Heart left ventricle (tissue), 16 donors: ENCODE results near the gene TCF4. TPM values are rescaled to one million over a fixed set of nuclear protein-coding genes. Genes with fewer than 3 reads are reported as not detected.

ENCODE experiments used
- ATAC-seq, 4 donors: fragments of 200-7000 bp; cut with Tn5 transposase; one replicate each; pipeline ENCODE4 v1.9.1; 2020 to 2022; ENCODE audit warnings: moderate library complexity in 4 of 4, mild to moderate bottlenecking in 3 of 4, moderate number of reproducible peaks in 1 of 4
- DNase-seq, 5 donors: peaks; one replicate each; pipeline ENCODE4 v3.0.0-alpha.2; 2020
- H3K27ac ChIP-seq, 12 donors: fragments of 200-600 bp; sonication (generic) in 4 of 12; one replicate each; pipeline versions ENCODE4 v1.5.0 to v1.8.0; 2016 to 2022; ENCODE audit warnings: mild to moderate bottlenecking in 2 of 12
- H3K27me3 ChIP-seq, 9 donors: fragments of 200-600 bp; sonication (generic) in 2 of 9; one replicate each; pipeline versions ENCODE4 v1.5.1 to v1.8.0; 2016 to 2022; ENCODE audit warnings: mild to moderate bottlenecking in 3 of 9
- H3K36me3 ChIP-seq, 9 donors: fragments of 200-600 bp; sonication (generic) in 2 of 9; one replicate each; pipeline versions ENCODE4 v1.5.0 to v1.8.0; 2018 to 2022; ENCODE audit warnings: mild to moderate bottlenecking in 2 of 9
- H3K4me1 ChIP-seq, 12 donors: fragments of 200-600 bp; sonication (generic) in 4 of 12; one replicate each; pipeline versions ENCODE4 v1.5.0 to v1.8.0; 2016 to 2022; ENCODE audit warnings: mild to moderate bottlenecking in 3 of 12
- H3K4me3 ChIP-seq, 12 donors: fragments of 200-600 bp; sonication (generic) in 4 of 12; one replicate each; pipeline versions ENCODE4 v1.5.0 to v1.8.0; 2017 to 2022; ENCODE audit warnings: mild to moderate bottlenecking in 9 of 12, moderate library complexity in 4 of 12
- H3K9me3 ChIP-seq, 12 donors: fragments of 200-600 bp; sonication (generic) in 4 of 12; one replicate each; pipeline versions ENCODE4 v1.5.0 to v1.8.0; 2016 to 2022; ENCODE audit warnings: mild to moderate bottlenecking in 1 of 12
- CTCF ChIP-seq, 12 donors: fragments of 200-600 bp; sonication (generic) in 4 of 12; IDR thresholded peaks; one replicate each; pipeline versions ENCODE4 v1.5.0 to v1.8.0; 2018 to 2022; ENCODE audit warnings: antibody characterized with exemption in 12 of 12, mild to moderate bottlenecking in 5 of 12
- POLR2A ChIP-seq, 2 donors: fragments of 450-650 bp; IDR thresholded peaks; one replicate each; pipeline ENCODE4 v1.6.1; 2017; ENCODE audit warnings: antibody characterized with exemption in 2 of 2, mild to moderate bottlenecking in 2 of 2, moderate library complexity in 2 of 2
- WGBS, 4 donors: extraction: QIAGEN DNeasy Blood & Tissue Kit in 2 of 4; methylation state at CpG; one replicate each; pipeline versions ENCODE4 v1.1.5 to v1.1.7; 2013 to 2018; 5-methylcytosine and 5-hydroxymethylcytosine counted together
- intact Hi-C, 10 donors: fragments of 100-400 bp; cut with DNase I; formaldehyde crosslinking; loops; one replicate each; pipeline versions ENCODE4 v1.11.1 to v1.14.2; 2022
- polyA plus RNA-seq, 2 donors: library from polyadenylated mRNA; stranded (reverse); fragments of 200-250 nt; gene quantifications; one replicate each; pipeline ENCODE4 v1.2.3, GENCODE V29; 2013
- total RNA-seq, 9 donors: library from RNA; depleted of rRNA in 2 of 9; stranded (reverse); fragments of >200 nt in 2 of 9; fragmentation: NEBNext Ultra II Directional in 3 of 9; extraction: Animal tissue kit (Norgen Biotek cat#: 25700) in 3 of 9; gene quantifications; one replicate each; pipeline versions ENCODE4 v1.1.0 to v1.2.4, GENCODE V29; 2016 to 2023
- donor health status: ischemic (EF 13 %, LVEDD 7.1; RV severe dilation, severe dysfunction).
- donor health status: healthy with polysubstance abuse.
- donor health status: DM: no; HTN: yes; CAD: no.
- donor health status: DM: no; HTN: no; CAD: no.
- donor health status: ischemic (EF 25% LVEDD 6.9; RV normal size, moderate dysfunction).
- donor health status: ischemic (EF 25% LVEDD 5.7; RV mildly dilated, moderate dysfunction).
- donor health status: healthy.
- donor health status: DM: yes; HTN: yes; CAD: no.
- donor health status: ischemic (EF 35%, LVEDD 5.7; RV mildly dilated, moderate dysfunction).
- donor health status: nonischemic (EF 11% LVEDD 7.7; RV severe dilation, severe dysfunction).
- donor health status: DM: yes; HTN: yes; CAD: no.
- donor health status: PGD.
- donor health status: ischemic (EF 29% LVEDD 5.4; RV normal size, mild dysfunction).
- donor health status: nonischemic (EF 23%, LVEDD 6.1; RV moderate dilation, normal function).

The TCF4 gene
- total and polyA plus RNA-seq, 11 donors = 12.8 to 119 (median 71.5) TPM

DNA sequence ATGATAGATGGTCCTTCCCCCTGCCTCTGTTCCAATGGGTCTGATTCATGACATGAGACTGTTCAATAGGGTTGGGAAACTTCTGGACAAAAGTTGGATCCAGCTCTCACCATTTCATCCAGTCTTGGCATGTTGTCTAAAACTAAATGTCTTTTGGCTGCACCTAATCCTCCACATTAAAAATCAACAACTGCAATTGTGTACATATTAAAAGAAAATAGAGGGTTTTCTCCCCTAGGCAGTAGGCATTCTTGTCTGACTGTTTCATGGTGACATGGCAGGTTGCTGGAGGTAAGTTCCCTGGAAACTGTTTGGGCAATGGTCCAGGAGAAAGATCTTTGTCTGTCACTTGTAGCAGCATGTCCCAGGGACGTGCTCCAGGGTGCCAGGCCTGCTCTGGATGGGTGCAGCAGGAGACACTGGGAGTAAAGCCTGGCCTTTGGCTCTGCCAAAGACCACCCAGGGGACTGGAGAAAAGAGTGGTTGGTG lies 135.8 kb downstream of the TCF4 start:
- ATAC-seq = peak in 3 of 4 donors; percentile 35 to 59 (median 36)
- peak in 1 of 5 donors; percentile 58 for DNase-seq
- intact Hi-C loops = no loop called here
- H3K27me3 ChIP-seq = no peaks in the 10 kb centered on the region
- no peaks in the 10 kb centered on the region for H3K36me3 ChIP-seq
- 47 to 88% (median 60%) methylated on average over 1 of the region's 1 CpG for WGBS, 4 donors
- peak overlapping the region in 3 of 12 donors; percentile 22 to 35 (median 25) for H3K27ac ChIP-seq
- no peak overlapping the region for H3K4me3 ChIP-seq
- no peaks in the 10 kb centered on the region for H3K9me3 ChIP-seq
- peaks cover 0 to 42% (median 10%) of the 10 kb centered on the region in 12 donors for H3K4me1 ChIP-seq
- TF ChIP-seq POLR2A (IDR thresholded peaks at IDR 0.05) (no peak), CTCF (IDR thresholded peaks at IDR 0.05) (no peak)

DNA sequence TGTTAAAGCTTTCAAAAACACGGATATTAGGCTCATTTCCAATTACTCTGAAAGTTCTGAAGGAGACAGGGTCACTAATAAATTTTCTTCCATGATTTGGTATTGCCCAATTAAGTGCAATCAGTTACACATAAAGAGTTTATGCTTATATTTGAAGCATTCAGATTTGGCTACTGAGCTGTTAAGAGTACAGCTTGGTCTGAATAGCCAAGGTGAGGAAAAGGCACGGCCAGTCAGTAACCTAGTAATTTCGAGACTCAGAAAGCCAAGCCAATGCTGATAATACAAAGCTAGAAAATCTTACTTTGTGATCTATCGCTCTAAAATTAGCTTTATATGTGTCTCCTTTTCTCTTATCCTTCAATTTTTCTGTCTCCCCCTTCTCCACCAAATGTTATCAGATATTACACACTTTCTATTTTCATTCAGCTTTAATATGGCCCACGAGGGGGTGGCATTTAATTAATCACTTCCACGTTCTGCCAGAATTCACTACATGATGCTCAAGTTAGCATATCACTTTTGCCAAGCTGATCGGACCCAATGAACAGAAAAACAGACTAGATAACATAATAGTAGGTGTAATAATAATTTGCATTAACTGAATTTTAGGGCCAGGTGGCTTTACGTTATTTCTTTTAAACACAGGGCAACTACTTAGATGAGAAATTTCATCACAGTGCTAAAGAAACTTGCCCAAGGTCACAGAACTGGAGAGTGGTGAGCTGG lies 138.4 kb downstream of the TCF4 start:
- H3K4me3 ChIP-seq = no peak overlapping the region
- TF ChIP-seq CTCF (IDR thresholded peaks at IDR 0.05) = no peak
- TF ChIP-seq POLR2A (IDR thresholded peaks at IDR 0.05) = no peak
- intact Hi-C loops = no loop called here
- H3K9me3 ChIP-seq = peaks cover 0 to 11% (median 6%) of the 10 kb centered on the region in 12 donors
- WGBS, 4 donors = 73 to 76% (median 75%) methylated on average over 8 of the region's 8 CpGs
- no peak for DNase-seq
- H3K36me3 ChIP-seq = no peaks in the 10 kb centered on the region
- no peak for ATAC-seq
- H3K27ac ChIP-seq = no peak overlapping the region
- no peaks in the 10 kb centered on the region for H3K27me3 ChIP-seq
- H3K4me1 ChIP-seq = peaks cover 0 to 40% (median 10%) of the 10 kb centered on the region in 12 donors

GRCh38 chr18:55448420-55448819 lies 139.6 kb downstream of the TCF4 start:
- ATAC-seq = no peak
- Histone ChIP-seq H3K4me1 (peaks cover 0 to 52% (median 10%) of the 10 kb centered on the region in 12 donors), H3K27ac (no peak overlapping the region), H3K36me3 (no peaks in the 10 kb centered on the region), H3K9me3 (peaks cover 0 to 11% (median 6%) of the 10 kb centered on the region in 12 donors), H3K4me3 (no peak overlapping the region), H3K27me3 (no peaks in the 10 kb centered on the region)
- no peak for DNase-seq
- TF ChIP-seq CTCF (IDR thresholded peaks at IDR 0.05) = no peak
- TF ChIP-seq POLR2A (IDR thresholded peaks at IDR 0.05) = no peak
- intact Hi-C loops = no loop called here
- WGBS, 4 donors = 79 to 89% (median 83%) methylated on average over 4 of the region's 4 CpGs

- ATAC-seq = no peak
- intact Hi-C loops = no loop called here
- Histone ChIP-seq H3K4me3 (no peak overlapping the region), H3K36me3 (no peaks in the 10 kb centered on the region), H3K27ac (no peak overlapping the region), H3K27me3 (no peaks in the 10 kb centered on the region), H3K9me3 (peaks cover 0 to 11% (median 6%) of the 10 kb centered on the region in 12 donors), H3K4me1 (peaks cover 0 to 59% (median 11%) of the 10 kb centered on the region in 12 donors)
- WGBS, 4 donors = 67 to 84% (median 76%) methylated on average over 3 of the region's 3 CpGs
- DNase-seq = no peak
- TF ChIP-seq POLR2A (IDR thresholded peaks at IDR 0.05) (no peak), CTCF (IDR thresholded peaks at IDR 0.05) (no peak)
Observed at GRCh38 chr18:55447672-55448018, 140.3 kb downstream of the TCF4 start.
